GM18867 (cell line): ENCODE results near the gene API5.
A peak's percentile ranks its signal among the peaks of the same experiment; 100 is the strongest.
"Not testable (repeated sequence)": the region's sequence is repeated elsewhere in the genome, so short reads cannot be mapped to it uniquely, and the experiment has no call there.

Experiments
- ATAC-seq: cut with Tn5 transposase; IDR thresholded peaks from one replicate; pipeline ENCODE4 v1.9.1; 2021; ENCODE audit warnings: mild to moderate bottlenecking, moderate library complexity; ENCODE audit not compliant: unreplicated experiment

The API5 gene

GRCh38 chr11:43311791-43312607, at the start of gene API5:
API5 (plus strand) TSS chr11:43311996; CDS start chr11:43312128, 132 bp downstream.
- ATAC-seq, result peak; percentile 99

- no peak for ATAC-seq
Observed at GRCh38 chr11:43267856-43268580, 43.8 kb upstream of the API5 start.

- ATAC-seq, result no peak
Observed at GRCh38 chr11:43268786-43269185, 43.0 kb upstream of the API5 start.

GRCh38 chr11:43269254-43269918, 42.4 kb upstream of the API5 start:
- no peak for ATAC-seq

GRCh38 chr11:43270468-43270867, 41.3 kb upstream of the API5 start:
- no peak for ATAC-seq

- ATAC-seq, result peak; percentile 78
Observed at GRCh38 chr11:43278193-43278956, 33.4 kb upstream of the API5 start.

GRCh38 chr11:43282607-43283440, 29.0 kb upstream of the API5 start:
- peak; percentile 75 for ATAC-seq

- no peak for ATAC-seq
Observed at GRCh38 chr11:43285826-43286225, 26.0 kb upstream of the API5 start.

- ATAC-seq, result no peak
Observed at GRCh38 chr11:43289368-43289767, 22.4 kb upstream of the API5 start.

- ATAC-seq, result no peak
Observed at GRCh38 chr11:43298397-43298796, 13.4 kb upstream of the API5 start.

- ATAC-seq, result no peak
Observed at GRCh38 chr11:43315966-43316365, 4.2 kb downstream of the API5 start.

- ATAC-seq, result no peak
Observed at GRCh38 chr11:43316451-43316850, 4.7 kb downstream of the API5 start.

- ATAC-seq, result no peak
Observed at GRCh38 chr11:43327987-43328386, 16.2 kb downstream of the API5 start.

GRCh38 chr11:43328482-43328881, 16.7 kb downstream of the API5 start:
- ATAC-seq, result no peak

GRCh38 chr11:43341159-43341558, 29.4 kb downstream of the API5 start:
- ATAC-seq, result no peak

- ATAC-seq, result not testable (repeated sequence)
Observed at GRCh38 chr11:43351426-43351825, 39.6 kb downstream of the API5 start.

GRCh38 chr11:43354311-43354710, 42.5 kb downstream of the API5 start:
- no peak for ATAC-seq

- no peak for ATAC-seq
Observed at GRCh38 chr11:43356336-43356735, 44.5 kb downstream of the API5 start.

- ATAC-seq, result no peak
Observed at GRCh38 chr11:43358279-43358800, 46.5 kb downstream of the API5 start.
